GM12801 (cell line): ENCODE data around the gene KCND3.

Experiments
- CTCF ChIP-seq: IDR thresholded peaks from one replicate; pipeline ENCODE4 v1.5.1; 2011; ENCODE audit warnings: control low read depth; ENCODE audit not compliant: insufficient read length; ENCODE audit errors: extremely low read depth

Gene KCND3

GRCh38 chr1:111819566-111820263, 169.8 kb downstream of the KCND3 start:
- TF ChIP-seq CTCF = no peak

- TF ChIP-seq CTCF = no peak
Measured at GRCh38 chr1:111818546-111818945, 170.9 kb downstream of the KCND3 start.

GRCh38 chr1:111818081-111818480, 171.4 kb downstream of the KCND3 start:
- TF ChIP-seq CTCF = no peak

GRCh38 chr1:111814642-111815041, 174.8 kb downstream of the KCND3 start:
- TF ChIP-seq CTCF = no peak

- no peak for TF ChIP-seq CTCF
Measured at GRCh38 chr1:111814305-111814628, 175.2 kb downstream of the KCND3 start.

- no peak for TF ChIP-seq CTCF
Measured at GRCh38 chr1:111813440-111814304, 175.8 kb downstream of the KCND3 start.

- TF ChIP-seq CTCF = no peak
Measured at GRCh38 chr1:111812306-111812705, 177.2 kb downstream of the KCND3 start.
